ENCODE measurements around the gene TGFBR2. TPM values are rescaled to one million over a fixed set of nuclear protein-coding genes. Genes with fewer than 3 reads are reported as not detected.

Gene TGFBR2
- total RNA-seq, 1 donor from 2014 or later: 19.5 TPM

DNA sequence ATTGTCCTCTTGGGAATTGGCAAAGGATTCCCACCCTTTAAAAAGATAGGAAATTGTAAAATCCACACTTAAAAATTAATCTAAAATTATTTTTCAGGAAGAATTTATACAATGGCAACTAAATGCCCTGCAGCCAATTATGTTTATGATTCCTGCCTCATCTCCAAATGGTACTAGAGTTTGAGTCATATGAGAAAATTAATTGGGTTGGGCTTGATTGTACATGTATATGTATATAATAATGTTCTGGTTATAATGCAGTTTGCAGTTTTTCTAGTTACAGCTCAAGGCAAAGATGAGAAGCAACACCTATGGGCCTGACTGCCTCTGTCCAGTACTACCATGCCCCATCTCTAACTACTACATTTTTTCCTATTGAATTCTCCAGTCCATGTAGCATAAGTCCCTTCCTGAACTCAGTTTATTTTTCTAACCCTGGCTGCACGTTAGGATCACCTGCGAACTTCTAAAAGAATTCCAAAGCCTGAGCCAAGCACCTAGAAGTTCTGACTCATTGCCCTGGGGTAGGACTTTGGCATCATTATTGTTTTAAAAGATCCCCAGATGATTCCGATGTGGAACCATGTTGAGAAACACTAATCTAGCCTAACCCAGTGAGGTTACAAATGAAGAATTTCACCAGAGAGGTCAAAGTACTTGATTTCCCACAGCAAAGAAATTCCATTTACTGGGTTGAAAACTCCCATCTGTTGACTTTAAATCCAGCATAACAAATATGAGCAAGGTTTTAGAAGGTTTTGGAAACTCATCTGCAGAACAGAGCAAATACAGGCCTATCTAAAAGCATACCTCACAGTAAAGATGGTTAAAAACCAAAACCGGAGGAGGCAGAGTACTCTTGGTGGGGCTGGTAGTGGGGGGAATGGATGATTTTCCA is 19.4 kb downstream of the TGFBR2 start:
- H3K9me3 Mint-ChIP-seq: peaks cover 3% of the 10 kb centered on the region
- no peak for DNase-seq (ENCODE audit: low spot score)
- no peaks in the 10 kb centered on the region for H3K27me3 Mint-ChIP-seq (ENCODE audit: low read depth)
- intact Hi-C loops (cut with micrococcal nuclease): loop anchor here (5.0 kb wide), 1 partner anchor 338 kb away; no protein-coding TSS in a partner anchor
- peak overlapping the region; percentile 68 for H3K27ac Mint-ChIP-seq
- peaks cover 79% of the 10 kb centered on the region for H3K4me1 Mint-ChIP-seq (ENCODE audit: low read depth)
- H3K36me3 Mint-ChIP-seq (ENCODE audit: low read depth): peaks cover 54% of the 10 kb centered on the region
- no peak overlapping the region for H3K4me3 Mint-ChIP-seq (ENCODE audit: low read depth)

DNA sequence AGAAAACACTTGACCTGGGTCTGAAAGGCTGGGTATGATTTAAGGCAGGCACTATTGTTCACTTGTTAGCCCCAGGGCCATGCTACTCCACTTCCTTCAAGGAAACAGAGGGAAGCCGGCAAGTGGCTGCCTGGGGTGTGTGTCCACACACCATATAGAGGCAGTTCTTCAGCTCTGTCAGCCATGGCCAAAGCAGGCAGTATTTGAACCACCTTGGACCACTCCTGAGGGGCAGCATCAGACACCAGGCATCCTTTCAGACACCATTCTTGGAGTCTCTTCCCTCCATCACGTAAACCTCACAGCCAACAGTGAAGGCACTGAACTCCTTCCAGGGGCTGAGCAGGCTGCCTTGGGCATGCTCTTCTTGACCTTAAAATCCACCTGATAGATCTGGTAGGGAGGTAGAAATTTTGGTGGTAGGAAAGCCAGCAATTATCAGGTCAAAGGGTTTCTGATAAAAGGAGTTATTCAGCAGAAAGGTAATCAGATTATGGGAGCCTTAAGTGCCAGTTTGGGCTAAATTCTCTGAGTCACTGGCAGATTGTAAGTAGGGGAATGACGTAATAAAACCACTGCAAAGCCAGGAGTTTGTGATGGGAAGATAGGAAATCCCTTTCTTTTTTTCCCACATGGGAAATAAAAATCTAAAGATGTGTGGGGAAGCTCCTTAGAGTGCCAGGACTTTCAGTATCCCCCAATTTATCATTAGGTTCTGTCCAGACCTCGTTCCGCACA is 20.2 kb downstream of the TGFBR2 start:
- H3K4me1 Mint-ChIP-seq (ENCODE audit: low read depth): peaks cover 79% of the 10 kb centered on the region
- no peaks in the 10 kb centered on the region for H3K27me3 Mint-ChIP-seq (ENCODE audit: low read depth)
- peaks cover 3% of the 10 kb centered on the region for H3K9me3 Mint-ChIP-seq
- peak overlapping the region; percentile 68 for H3K27ac Mint-ChIP-seq
- H3K4me3 Mint-ChIP-seq (ENCODE audit: low read depth): no peak overlapping the region
- DNase-seq (ENCODE audit: low spot score): no peak
- peaks cover 51% of the 10 kb centered on the region for H3K36me3 Mint-ChIP-seq (ENCODE audit: low read depth)
- intact Hi-C loops (cut with micrococcal nuclease): loop anchor here (5.0 kb wide), 1 partner anchor 339 kb away; no protein-coding TSS in a partner anchor

DNA sequence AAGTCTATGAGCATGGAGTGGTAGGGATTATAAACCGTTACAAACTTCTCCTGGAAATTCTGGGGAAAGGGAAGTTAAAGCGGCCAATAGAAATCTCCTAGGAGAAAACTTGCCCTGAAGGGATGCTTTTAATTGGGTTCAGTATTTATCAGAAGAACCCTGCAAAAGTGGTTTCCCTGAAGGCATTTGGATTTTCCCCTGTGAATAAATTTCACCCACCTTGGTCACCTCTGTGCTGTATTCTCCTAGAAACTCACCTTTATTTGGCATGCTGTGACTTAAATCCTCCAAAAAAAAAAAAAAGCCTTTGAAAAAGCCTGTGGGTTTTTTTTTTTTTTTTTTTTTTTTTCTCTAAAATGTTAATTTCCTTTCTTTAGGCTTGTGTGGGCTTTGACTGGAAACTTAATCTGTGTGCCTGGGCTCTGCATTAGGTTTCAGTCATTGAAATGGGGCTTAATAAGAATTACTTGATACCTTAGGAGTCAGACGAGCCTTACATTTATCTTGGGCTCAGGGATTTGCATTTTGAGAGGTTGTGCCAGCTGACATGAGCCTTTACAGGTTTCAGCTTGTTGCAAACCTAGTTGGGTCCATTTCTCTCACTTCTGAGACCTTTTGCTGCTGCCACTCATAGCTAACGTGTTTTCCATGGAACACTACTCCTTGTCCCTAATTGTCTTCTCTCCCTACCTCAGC is 22.0 kb downstream of the TGFBR2 start:
- DNase-seq (ENCODE audit: low spot score): no peak
- Mint-ChIP-seq H3K27ac (peak overlapping the region; percentile 99), H3K9me3 (peaks cover 3% of the 10 kb centered on the region), H3K27me3 (ENCODE audit: low read depth) (no peaks in the 10 kb centered on the region), H3K4me3 (ENCODE audit: low read depth) (peak overlapping the region; percentile 26), H3K36me3 (ENCODE audit: low read depth) (peaks cover 50% of the 10 kb centered on the region), H3K4me1 (ENCODE audit: low read depth) (peaks cover 82% of the 10 kb centered on the region)
- intact Hi-C loops (cut with micrococcal nuclease): loop anchor here (5.0 kb wide), 1 partner anchor 341 kb away; no protein-coding TSS in a partner anchor

DNA sequence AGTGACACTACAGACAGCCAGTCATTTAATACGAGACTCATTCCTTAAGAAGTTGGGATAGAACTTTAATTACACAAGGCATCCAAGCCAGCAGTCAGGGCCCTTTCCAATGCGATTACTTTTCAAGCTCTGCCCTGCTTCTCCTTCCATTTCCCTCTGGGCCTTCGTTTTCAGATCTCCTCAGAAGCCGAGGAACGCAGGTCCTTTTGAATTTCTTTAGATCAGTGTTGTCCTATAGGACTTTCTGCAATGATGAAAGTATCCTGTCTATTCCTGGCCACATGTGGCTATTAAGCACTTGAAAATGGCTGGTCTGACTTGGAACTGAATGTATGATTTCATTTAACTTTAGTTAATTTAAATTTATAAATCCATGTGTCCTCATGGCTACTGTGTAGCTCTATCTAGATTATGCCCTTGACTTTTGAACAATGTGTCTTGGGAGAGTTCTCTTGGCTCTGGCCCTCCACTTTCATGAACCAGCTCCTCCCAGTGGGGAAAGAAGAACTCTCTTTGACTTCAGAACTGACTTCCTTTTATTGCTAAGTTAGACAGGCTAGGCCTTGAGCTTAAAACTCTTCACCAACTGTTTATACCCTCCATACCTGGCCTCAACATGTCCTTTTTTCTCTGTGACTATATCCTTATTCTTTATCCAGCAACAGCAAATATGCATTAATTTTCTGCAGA is 22.6 kb downstream of the TGFBR2 start:
- H3K27me3 Mint-ChIP-seq (ENCODE audit: low read depth): no peaks in the 10 kb centered on the region
- peak overlapping the region; percentile 26 for H3K4me3 Mint-ChIP-seq (ENCODE audit: low read depth)
- H3K9me3 Mint-ChIP-seq: no peaks in the 10 kb centered on the region
- intact Hi-C loops (cut with micrococcal nuclease): loop anchor here (5.0 kb wide), 1 partner anchor 342 kb away; no protein-coding TSS in a partner anchor
- no peak for DNase-seq (ENCODE audit: low spot score)
- peaks cover 77% of the 10 kb centered on the region for H3K4me1 Mint-ChIP-seq (ENCODE audit: low read depth)
- H3K27ac Mint-ChIP-seq: peak overlapping the region; percentile 99
- peaks cover 45% of the 10 kb centered on the region for H3K36me3 Mint-ChIP-seq (ENCODE audit: low read depth)

DNA sequence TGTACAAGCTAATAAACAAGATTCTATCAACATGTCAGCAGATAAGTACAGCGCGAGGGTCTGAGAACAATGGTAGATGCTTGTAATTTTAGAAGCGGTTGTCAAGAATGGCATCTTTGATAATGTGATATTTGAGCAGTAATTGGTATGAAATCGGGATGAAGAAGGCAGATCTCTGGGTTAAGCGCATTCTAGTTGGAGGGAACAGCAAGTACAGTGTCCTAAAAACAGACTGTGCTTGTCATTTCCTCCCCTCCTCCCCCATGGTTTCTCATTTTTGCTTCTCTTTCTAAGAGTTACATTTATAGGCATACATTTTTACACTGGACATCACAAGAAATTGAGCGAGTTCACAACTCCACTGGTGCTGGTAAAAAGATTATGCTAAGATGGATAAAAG is 23.3 kb downstream of the TGFBR2 start:
- H3K4me3 Mint-ChIP-seq (ENCODE audit: low read depth): peak overlapping the region; percentile 42
- intact Hi-C loops (cut with micrococcal nuclease): loop anchor here (5.0 kb wide), 1 partner anchor 342 kb away; no protein-coding TSS in a partner anchor
- no peaks in the 10 kb centered on the region for H3K27me3 Mint-ChIP-seq (ENCODE audit: low read depth)
- no peak for DNase-seq (ENCODE audit: low spot score)
- peak overlapping the region; percentile 99 for H3K27ac Mint-ChIP-seq
- peaks cover 79% of the 10 kb centered on the region for H3K4me1 Mint-ChIP-seq (ENCODE audit: low read depth)
- H3K36me3 Mint-ChIP-seq (ENCODE audit: low read depth): peaks cover 43% of the 10 kb centered on the region
- no peaks in the 10 kb centered on the region for H3K9me3 Mint-ChIP-seq

DNA sequence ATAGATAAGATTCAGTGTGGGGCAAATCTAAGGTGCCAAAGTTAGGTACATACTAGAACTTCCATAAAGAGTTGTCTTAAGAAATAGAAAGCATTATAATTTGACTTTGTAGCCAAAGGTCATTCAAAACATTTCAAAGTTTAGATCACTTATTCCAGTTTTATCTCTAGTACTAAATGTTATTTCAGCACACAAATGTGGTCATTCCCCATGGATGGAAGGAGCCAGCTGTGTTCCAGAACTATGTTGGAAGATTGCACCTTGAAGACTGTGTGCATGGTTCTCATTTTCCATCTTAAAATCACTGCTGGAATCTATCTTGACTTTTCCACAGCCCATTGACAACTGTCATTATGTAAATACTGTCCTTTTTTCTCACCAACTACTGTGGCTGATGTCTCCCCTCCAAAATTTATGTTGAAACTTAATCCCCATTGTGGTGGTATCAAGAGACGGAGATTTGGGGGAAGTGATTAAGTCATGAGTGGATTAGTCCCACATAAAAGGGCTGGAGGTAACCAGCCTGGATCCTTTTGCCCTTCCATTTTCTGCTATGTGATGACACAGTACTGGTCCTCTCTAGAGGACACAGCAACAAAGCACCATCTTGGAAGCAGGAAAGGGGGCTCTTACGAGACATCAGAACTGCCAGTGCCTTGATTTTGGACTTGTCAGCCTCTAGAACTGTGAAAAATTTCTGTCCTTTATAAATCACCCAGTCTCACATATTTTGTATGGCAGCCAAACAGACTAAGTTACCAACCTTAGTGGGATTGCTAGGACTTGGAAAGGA is 24.0 kb downstream of the TGFBR2 start:
- peak overlapping the region; percentile 42 for H3K4me3 Mint-ChIP-seq (ENCODE audit: low read depth)
- no peaks in the 10 kb centered on the region for H3K9me3 Mint-ChIP-seq
- DNase-seq (ENCODE audit: low spot score): no peak
- intact Hi-C loops (cut with micrococcal nuclease): loop anchor here (1.0 kb wide), 4 partner anchors 10 to 63 kb away; no protein-coding TSS in a partner anchor
- peaks cover 81% of the 10 kb centered on the region for H3K4me1 Mint-ChIP-seq (ENCODE audit: low read depth)
- H3K36me3 Mint-ChIP-seq (ENCODE audit: low read depth): peaks cover 48% of the 10 kb centered on the region
- H3K27me3 Mint-ChIP-seq (ENCODE audit: low read depth): no peaks in the 10 kb centered on the region
- H3K27ac Mint-ChIP-seq: peak overlapping the region; percentile 99

DNA sequence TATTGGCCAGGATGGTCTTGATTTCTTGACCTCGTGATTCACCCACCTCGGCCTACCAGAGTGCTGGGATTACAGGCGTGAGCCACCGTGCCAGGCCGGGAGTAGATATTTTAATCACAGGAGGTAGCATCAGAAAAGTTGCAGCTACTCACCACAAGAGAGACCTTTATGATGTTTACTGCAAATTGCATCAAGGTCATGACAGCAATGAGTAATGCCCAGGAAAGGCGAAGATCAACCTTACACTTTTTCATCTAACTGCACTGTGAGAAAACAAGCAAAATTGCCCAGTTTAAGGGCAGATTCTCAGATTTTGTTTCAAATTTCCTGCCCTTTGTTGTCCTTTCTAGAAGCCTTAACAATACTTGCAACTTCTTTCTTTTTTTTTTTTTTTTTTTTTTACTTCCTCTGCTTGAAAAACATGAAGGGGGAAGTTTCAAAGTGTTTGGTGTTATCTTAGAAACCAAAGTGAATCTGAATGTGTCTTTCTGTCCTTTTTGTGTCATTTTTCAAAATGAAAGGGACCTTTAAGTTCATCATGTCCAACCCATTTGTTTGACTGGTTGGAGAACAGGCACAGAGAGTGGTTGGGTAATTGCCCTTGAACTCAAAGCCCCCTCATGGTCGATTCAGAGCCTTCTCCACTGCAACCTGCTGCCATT is 25.0 kb downstream of the TGFBR2 start:
- intact Hi-C loops (cut with micrococcal nuclease): loop anchor here (1.0 kb wide), 4 partner anchors 9 to 62 kb away; no protein-coding TSS in a partner anchor
- no peak for DNase-seq (ENCODE audit: low spot score)
- Mint-ChIP-seq H3K27me3 (ENCODE audit: low read depth) (no peaks in the 10 kb centered on the region), H3K4me1 (ENCODE audit: low read depth) (peaks cover 79% of the 10 kb centered on the region), H3K36me3 (ENCODE audit: low read depth) (peaks cover 45% of the 10 kb centered on the region), H3K4me3 (ENCODE audit: low read depth) (peak overlapping the region; percentile 75), H3K9me3 (no peaks in the 10 kb centered on the region), H3K27ac (peak overlapping the region; percentile 99)

DNA sequence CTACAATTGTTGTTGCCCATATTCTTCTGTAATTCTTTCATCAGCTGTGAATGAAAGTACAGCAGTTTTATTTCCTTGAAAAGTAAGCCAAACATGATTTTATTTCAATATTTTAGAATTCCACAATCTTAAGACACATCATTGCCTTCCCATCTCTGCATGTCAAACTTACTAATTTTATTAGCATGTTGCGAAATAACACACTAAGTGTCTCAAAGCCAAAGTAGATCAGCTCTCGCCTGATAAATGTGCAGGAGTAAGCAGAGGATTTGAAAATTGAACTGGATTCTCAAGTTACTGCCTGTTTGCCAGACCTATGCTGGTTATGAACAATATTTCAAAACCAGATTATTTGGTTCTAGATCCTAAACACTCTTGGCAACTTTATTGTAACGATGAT is 25.7 kb downstream of the TGFBR2 start:
- Mint-ChIP-seq H3K4me3 (ENCODE audit: low read depth) (peak overlapping the region; percentile 75), H3K4me1 (ENCODE audit: low read depth) (peaks cover 80% of the 10 kb centered on the region), H3K36me3 (ENCODE audit: low read depth) (peaks cover 47% of the 10 kb centered on the region), H3K27ac (peak overlapping the region; percentile 99), H3K9me3 (no peaks in the 10 kb centered on the region), H3K27me3 (ENCODE audit: low read depth) (no peaks in the 10 kb centered on the region)
- DNase-seq (ENCODE audit: low spot score): no peak
- intact Hi-C loops (cut with micrococcal nuclease): no loop called here

DNA sequence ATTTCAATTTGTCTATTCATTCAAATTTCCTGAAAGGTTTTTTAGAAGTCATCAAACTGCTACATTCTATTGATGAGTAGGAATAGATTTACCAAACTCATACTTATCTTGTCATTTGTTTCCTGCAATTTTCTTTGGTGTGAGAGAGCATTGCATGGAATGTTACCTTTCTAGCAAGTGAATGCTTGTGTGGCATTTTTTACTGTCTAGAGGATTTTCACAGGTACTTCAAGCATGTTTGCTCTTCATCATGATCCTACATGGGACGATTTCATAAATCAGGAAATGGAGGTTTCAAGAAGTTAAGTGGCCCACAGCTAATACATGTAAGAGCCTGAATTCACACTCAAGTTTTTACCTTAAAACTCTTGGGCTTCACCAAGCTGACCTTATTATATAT is 26.1 kb downstream of the TGFBR2 start:
- H3K27ac Mint-ChIP-seq: peak overlapping the region; percentile 99
- intact Hi-C loops (cut with micrococcal nuclease): no loop called here
- H3K4me1 Mint-ChIP-seq (ENCODE audit: low read depth): peaks cover 82% of the 10 kb centered on the region
- H3K36me3 Mint-ChIP-seq (ENCODE audit: low read depth): peaks cover 52% of the 10 kb centered on the region
- H3K4me3 Mint-ChIP-seq (ENCODE audit: low read depth): peak overlapping the region; percentile 75
- DNase-seq (ENCODE audit: low spot score): no peak
- H3K27me3 Mint-ChIP-seq (ENCODE audit: low read depth): no peaks in the 10 kb centered on the region
- no peaks in the 10 kb centered on the region for H3K9me3 Mint-ChIP-seq

DNA sequence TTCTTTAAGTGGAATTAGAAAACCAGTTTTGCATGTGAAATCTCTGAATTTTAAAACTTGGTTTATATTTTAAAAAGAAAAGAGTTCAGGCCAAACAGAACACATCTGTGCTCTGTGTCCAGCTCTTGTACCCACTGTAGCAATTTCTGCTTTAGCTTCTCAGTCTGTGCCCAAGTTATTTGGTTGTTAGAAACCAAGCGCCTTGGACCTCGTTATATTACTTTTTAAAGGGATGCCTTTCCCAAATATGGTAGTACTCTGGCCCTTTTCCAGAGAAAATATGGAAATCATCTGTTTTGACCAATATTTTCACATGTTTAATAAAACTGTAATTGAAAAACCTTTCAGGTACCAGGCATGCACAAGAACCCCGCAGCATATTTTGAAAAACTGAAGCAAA is 27.3 kb downstream of the TGFBR2 start:
- peaks cover 61% of the 10 kb centered on the region for H3K36me3 Mint-ChIP-seq (ENCODE audit: low read depth)
- no peak overlapping the region for H3K4me3 Mint-ChIP-seq (ENCODE audit: low read depth)
- peak overlapping the region; percentile 99 for H3K27ac Mint-ChIP-seq
- intact Hi-C loops (cut with micrococcal nuclease): no loop called here
- no peaks in the 10 kb centered on the region for H3K27me3 Mint-ChIP-seq (ENCODE audit: low read depth)
- DNase-seq (ENCODE audit: low spot score): no peak
- no peaks in the 10 kb centered on the region for H3K9me3 Mint-ChIP-seq
- H3K4me1 Mint-ChIP-seq (ENCODE audit: low read depth): peaks cover 88% of the 10 kb centered on the region
